Neuronal stem cell (in vitro differentiated cells): ENCODE data around the gene TMEM186.

ENCODE experiments used
- DNase-seq: peaks from one replicate; pipeline ENCODE4 v3.0.0-alpha.2; 2013; ENCODE audit warnings: low spot score
- H2AFZ ChIP-seq: one replicate; pipeline ENCODE4 v1.6.1; 2013; ENCODE audit warnings: mild to moderate bottlenecking, low read length, inconsistent platforms
- H2AK5ac ChIP-seq: 2 replicates; pipeline ENCODE4 v1.6.1; 2013; ENCODE audit warnings: low read depth, mild to moderate bottlenecking, inconsistent platforms, low read length, moderate library complexity, mixed read lengths
- H2BK120ac ChIP-seq: 2 replicates; pipeline ENCODE4 v1.6.1; 2013; ENCODE audit warnings: low read depth, mild to moderate bottlenecking, inconsistent platforms, low read length, moderate library complexity, mixed read lengths
- H2BK12ac ChIP-seq: one replicate; pipeline ENCODE4 v1.6.1; 2013; ENCODE audit warnings: low read length, inconsistent platforms
- H2BK15ac ChIP-seq: 2 replicates; pipeline ENCODE4 v1.6.1; 2013; ENCODE audit warnings: mild to moderate bottlenecking, low read length, inconsistent platforms, mixed read lengths
- H2BK5ac ChIP-seq: one replicate; pipeline ENCODE4 v1.6.1; 2013; ENCODE audit warnings: inconsistent platforms, mild to moderate bottlenecking, low read length, moderate library complexity
- H3K14ac ChIP-seq: one replicate; pipeline ENCODE4 v1.6.1; 2013; ENCODE audit warnings: low read length, inconsistent platforms
- H3K18ac ChIP-seq: 2 replicates; pipeline ENCODE4 v1.6.1; 2013; ENCODE audit warnings: low read length, inconsistent platforms
- H3K23ac ChIP-seq: 2 replicates; pipeline ENCODE4 v1.6.1; 2013; ENCODE audit warnings: low read depth, mild to moderate bottlenecking, mixed read lengths, low read length, inconsistent platforms; ENCODE audit not compliant: poor library complexity
- H3K27ac ChIP-seq: replicated peaks from 3 replicates; pipeline ENCODE4 v1.5.1; 2013; ENCODE audit warnings: low read length, inconsistent platforms
- H3K27me3 ChIP-seq, 3 experiments: 2 replicates each; pipeline ENCODE4 v1.6.1; 2013; ENCODE audit warnings: low read length in 3 of 3, mild to moderate bottlenecking in 2 of 3, inconsistent platforms in 1 of 3, low read depth in 1 of 3, mixed read lengths in 1 of 3, moderate library complexity in 1 of 3; ENCODE audit not compliant: control insufficient read depth in 3 of 3, insufficient read depth in 3 of 3
- H3K36me3 ChIP-seq, 2 donors: replicated peaks in 1 of 2; 2 replicates each; pipeline ENCODE4 v1.6.1; 2013; ENCODE audit warnings: low read length in 2 of 2; ENCODE audit not compliant: control insufficient read depth in 2 of 2, insufficient read depth in 2 of 2
- H3K4ac ChIP-seq: 2 replicates; pipeline ENCODE4 v1.6.1; 2013; ENCODE audit warnings: inconsistent platforms, mild to moderate bottlenecking, low read length, moderate library complexity
- H3K4me1 ChIP-seq, 2 donors: 1 replicate in 1 of 2; 2 replicates in 1 of 2; pipeline ENCODE4 v1.6.1; 2013; ENCODE audit warnings: low read length in 2 of 2, low read depth in 1 of 2; ENCODE audit not compliant: control insufficient read depth in 2 of 2, insufficient read depth in 1 of 2
- H3K4me2 ChIP-seq: one replicate; pipeline ENCODE4 v1.6.1; 2013; ENCODE audit warnings: mild to moderate bottlenecking, low read length, inconsistent platforms; ENCODE audit not compliant: insufficient read depth, poor library complexity, severe bottlenecking
- H3K4me3 ChIP-seq, 2 donors: 2 replicates each; pipeline ENCODE4 v1.5.1; 2013; ENCODE audit warnings: low read length in 2 of 2, mild to moderate bottlenecking in 2 of 2, inconsistent platforms in 1 of 2, moderate library complexity in 1 of 2
- H3K79me1 ChIP-seq: one replicate; pipeline ENCODE4 v1.6.1; 2013; ENCODE audit warnings: low read depth, mild to moderate bottlenecking, inconsistent platforms, low read length, moderate library complexity
- H3K9ac ChIP-seq: one replicate; pipeline ENCODE4 v1.6.1; 2013; ENCODE audit warnings: mild to moderate bottlenecking, low read depth, low read length, inconsistent platforms; ENCODE audit not compliant: poor library complexity
- H3K9me3 ChIP-seq, 2 donors: replicated peaks in 1 of 2; 2 replicates each; pipeline versions ENCODE3 to v1.6.1; 2013; ENCODE audit warnings: low read length in 2 of 2, mild to moderate bottlenecking in 2 of 2, inconsistent platforms in 1 of 2, low read depth in 1 of 2, mixed read lengths in 1 of 2, moderate library complexity in 1 of 2; ENCODE audit not compliant: control insufficient read depth in 2 of 2, insufficient read depth in 1 of 2
- H4K8ac ChIP-seq: one replicate; pipeline ENCODE4 v1.6.1; 2013; ENCODE audit warnings: low read depth, mild to moderate bottlenecking, inconsistent platforms, low read length, moderate library complexity
- H4K91ac ChIP-seq: one replicate; pipeline ENCODE4 v1.6.1; 2013; ENCODE audit warnings: low read length, low read depth, mild to moderate bottlenecking, inconsistent platforms; ENCODE audit not compliant: poor library complexity
- WGBS, 2 donors: extraction: QIAGEN DNeasy Blood & Tissue Kit; methylation state at CpG; one replicate each; pipeline ENCODE4 v1.1.7; 2013; ENCODE audit warnings: missing lambda C conversion rate in 2 of 2, mixed read lengths in 1 of 2; ENCODE audit not compliant: insufficient read length in 2 of 2, insufficient replicate concordance in 1 of 2; ENCODE audit errors: extremely low coverage in 2 of 2; 5-methylcytosine and 5-hydroxymethylcytosine counted together

Gene TMEM186

DNA sequence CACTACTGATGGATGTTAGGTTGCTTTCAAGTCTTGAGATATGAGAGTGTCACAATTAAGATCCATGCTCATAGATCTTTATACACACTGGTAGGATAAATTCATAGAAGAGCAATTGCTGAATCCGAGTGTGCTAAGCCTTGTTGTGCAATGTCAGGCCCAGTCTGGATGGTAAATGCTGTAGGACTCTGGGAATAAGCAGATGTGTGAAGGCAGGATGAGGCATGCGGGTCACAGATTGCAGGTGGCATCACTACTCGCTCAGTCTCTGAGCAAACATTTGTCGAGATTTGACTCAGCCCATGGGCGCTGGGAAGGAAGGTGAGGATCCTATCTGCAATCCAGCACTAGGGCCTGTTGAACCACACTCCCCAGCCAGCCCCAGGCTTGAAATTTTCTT is 40.7 kb downstream of the TMEM186 start:
- Histone ChIP-seq H3K27ac (no peak overlapping the region), H2AFZ (no peak overlapping the region)
- no peak for DNase-seq

DNA sequence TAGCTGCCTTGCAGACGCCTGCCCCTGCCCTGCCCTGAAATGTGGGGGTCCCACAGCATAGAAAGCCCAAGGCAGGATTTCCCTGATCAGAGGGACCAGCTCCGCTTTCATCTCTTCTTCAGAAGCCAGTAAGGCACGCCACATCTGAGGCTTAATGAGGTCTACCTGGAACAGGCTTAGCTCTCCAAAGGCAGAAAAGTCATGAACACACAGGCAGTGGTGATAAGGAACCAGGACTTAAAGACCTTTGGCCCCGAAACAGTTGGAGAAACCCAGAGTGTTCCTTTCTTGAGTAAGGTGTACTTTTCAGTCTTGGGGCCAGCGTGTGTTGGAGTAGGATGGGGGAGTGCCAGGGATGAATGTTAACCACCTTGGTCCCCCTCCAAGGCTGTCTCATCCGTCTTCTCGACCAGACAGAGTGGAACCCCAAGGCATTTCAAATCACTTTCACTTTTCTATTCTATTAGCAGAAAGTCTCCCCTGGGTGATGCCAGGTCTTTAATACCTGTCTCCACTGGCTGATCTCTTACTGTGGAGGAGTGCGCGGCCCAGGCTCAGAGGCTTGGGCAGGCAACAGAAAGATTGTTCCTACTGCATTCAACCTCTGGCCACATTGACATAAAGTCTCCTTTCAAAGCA is 43.9 kb downstream of the TMEM186 start:
- Histone ChIP-seq H2AK5ac (no peak overlapping the region), H3K79me1 (no peaks in the 10 kb centered on the region), H4K91ac (no peak overlapping the region), H3K18ac (peak overlapping the region; percentile 28), H3K4me3 (no peak overlapping the region), H3K14ac (no peak overlapping the region), H3K4ac (no peak overlapping the region), H3K36me3 (peaks cover 1 to 57% of the 10 kb centered on the region in 2 donors), H3K27ac (no peak overlapping the region), H2BK120ac (no peak overlapping the region), H2BK12ac (no peak overlapping the region), H2BK15ac (no peak overlapping the region), H3K9me3 (peaks cover 0 to 3% of the 10 kb centered on the region in 2 donors), H3K23ac (no peak overlapping the region), H3K9ac (no peak overlapping the region), H3K4me2 (no peak overlapping the region), H3K4me1 (peaks cover 0 to 2% of the 10 kb centered on the region in 2 donors), H2BK5ac (no peak overlapping the region), H4K8ac (no peak overlapping the region), H3K27me3 (no peaks in the 10 kb centered on the region), H2AFZ (no peak overlapping the region)
- DNase-seq, result no peak
- WGBS, 2 donors, result no CpG with 5 or more reads among the region's 9 CpGs

More for the DNA sequence above, 40.7 kb downstream of the TMEM186 start:
- Histone ChIP-seq H2BK120ac (no peak overlapping the region), H3K4me3 (no peak overlapping the region), H3K4ac (no peak overlapping the region), H3K36me3 (peaks cover 1 to 50% of the 10 kb centered on the region in 2 donors), H3K14ac (no peak overlapping the region), H3K4me1 (peaks cover 0 to 2% of the 10 kb centered on the region in 2 donors), H3K23ac (no peak overlapping the region), H3K79me1 (no peaks in the 10 kb centered on the region), H3K9ac (no peak overlapping the region), H4K91ac (no peak overlapping the region), H4K8ac (no peak overlapping the region), H2BK15ac (no peak overlapping the region), H3K9me3 (no peaks in the 10 kb centered on the region), H3K4me2 (no peak overlapping the region), H3K18ac (no peak overlapping the region), H2BK12ac (no peak overlapping the region), H3K27me3 (no peaks in the 10 kb centered on the region), H2AK5ac (no peak overlapping the region), H2BK5ac (no peak overlapping the region)
- WGBS, 2 donors, result no CpG with 5 or more reads among the region's 5 CpGs

DNA sequence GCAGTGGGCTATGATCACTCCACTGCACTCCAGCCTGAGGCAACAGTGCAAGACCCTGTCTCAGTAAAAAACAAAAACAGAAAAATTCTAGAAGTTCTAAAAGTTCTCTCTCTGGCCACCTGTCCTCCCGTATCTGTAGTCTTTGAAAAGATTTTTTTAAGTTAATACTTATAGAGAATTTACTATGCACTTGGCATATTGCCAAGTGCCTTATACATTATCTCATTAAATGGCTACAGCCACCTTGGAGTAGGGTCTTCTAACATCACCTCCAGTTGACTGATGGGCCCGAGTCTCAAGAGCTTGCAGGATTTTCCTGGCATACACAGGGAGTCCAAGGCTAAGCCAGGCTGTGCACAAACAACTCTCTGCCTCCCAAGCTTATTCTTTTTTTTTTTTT is 44.7 kb downstream of the TMEM186 start:
- Histone ChIP-seq H3K27ac (no peak overlapping the region), H3K36me3 (peaks cover 1 to 55% of the 10 kb centered on the region in 2 donors), H2AK5ac (no peak overlapping the region), H3K79me1 (no peaks in the 10 kb centered on the region), H3K27me3 (no peaks in the 10 kb centered on the region), H2AFZ (no peak overlapping the region), H4K91ac (no peak overlapping the region), H3K4me3 (no peak overlapping the region), H3K4me2 (no peak overlapping the region), H3K4ac (no peak overlapping the region), H3K9me3 (peaks cover 0 to 3% of the 10 kb centered on the region in 2 donors), H3K9ac (no peak overlapping the region), H3K14ac (no peak overlapping the region), H3K23ac (no peak overlapping the region), H2BK12ac (no peak overlapping the region), H2BK120ac (no peak overlapping the region), H2BK5ac (no peak overlapping the region), H4K8ac (no peak overlapping the region), H3K4me1 (peaks cover 0 to 2% of the 10 kb centered on the region in 2 donors), H3K18ac (no peak overlapping the region), H2BK15ac (no peak overlapping the region)
- DNase-seq, result no peak
- no CpG with 5 or more reads among the region's 2 CpGs for WGBS, 2 donors

DNA sequence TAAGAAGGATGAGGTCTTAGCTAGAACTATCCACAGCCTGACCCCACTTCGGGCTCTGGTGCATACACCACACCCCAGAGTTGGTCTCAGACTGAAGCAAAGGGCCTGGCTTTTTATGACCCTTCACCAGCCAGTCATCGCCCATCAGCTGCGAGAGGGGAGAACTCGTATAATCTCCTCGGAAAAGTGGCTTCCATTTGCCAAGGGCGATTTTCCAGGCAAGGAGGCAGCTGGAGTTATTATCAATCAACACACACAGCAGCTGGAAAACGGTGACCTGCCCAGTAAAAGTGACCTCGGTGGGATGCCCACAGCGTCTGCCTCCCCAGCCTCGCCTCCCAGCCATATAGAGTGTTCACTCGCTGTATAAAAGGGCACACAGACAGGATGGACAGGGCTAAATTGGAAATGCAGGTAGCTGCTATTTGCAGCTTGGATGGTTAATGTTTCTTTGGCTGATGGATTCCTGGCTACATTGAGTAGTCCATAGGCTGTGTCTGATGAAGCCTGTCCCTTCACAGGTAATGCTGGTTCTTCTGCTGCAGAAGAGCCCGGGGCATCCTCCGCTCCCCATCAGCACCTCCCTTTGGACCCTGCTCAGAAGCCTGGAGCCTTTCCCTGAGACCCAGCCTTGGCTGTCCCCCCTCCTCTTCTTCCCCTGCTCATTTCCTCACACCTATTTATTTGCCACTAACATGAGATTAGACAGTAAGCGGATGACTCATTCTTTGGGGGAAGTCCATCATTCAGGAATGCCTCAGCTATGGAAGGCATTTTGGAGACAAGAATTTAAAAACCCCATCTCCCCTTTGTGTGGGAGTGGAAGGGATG is 45.7 kb downstream of the TMEM186 start:
- Histone ChIP-seq H3K18ac (no peak overlapping the region), H3K27ac (no peak overlapping the region), H3K4ac (no peak overlapping the region), H3K9me3 (peaks cover 0 to 3% of the 10 kb centered on the region in 2 donors), H2AFZ (no peak overlapping the region), H3K14ac (no peak overlapping the region), H3K79me1 (no peaks in the 10 kb centered on the region), H3K23ac (no peak overlapping the region), H4K8ac (no peak overlapping the region), H3K4me1 (peaks cover 0 to 2% of the 10 kb centered on the region in 2 donors), H2BK120ac (no peak overlapping the region), H3K36me3 (peaks cover 1 to 54% of the 10 kb centered on the region in 2 donors), H4K91ac (no peak overlapping the region), H3K9ac (no peak overlapping the region), H2BK15ac (no peak overlapping the region), H3K27me3 (no peaks in the 10 kb centered on the region), H3K4me2 (no peak overlapping the region), H2BK12ac (no peak overlapping the region), H2BK5ac (no peak overlapping the region), H2AK5ac (no peak overlapping the region), H3K4me3 (no peak overlapping the region)
- no peak for DNase-seq
- no CpG with 5 or more reads among the region's 14 CpGs for WGBS, 2 donors
